Right lobe of liver (tissue), 4 donors: Measurements from ENCODE around the gene ATF7IP.

ENCODE experiments used
- POLR2A ChIP-seq: fragments of 450-650 bp; IDR thresholded peaks from one replicate; pipeline ENCODE4 v1.6.1; 2017; ENCODE audit warnings: antibody characterized with exemption, mild to moderate bottlenecking
- TF ChIP-seq, protein P1 (sequence below), 4 donors: fragments of 200-600 bp in 3 of 4; fragments of 450-650 bp in 1 of 4; IDR thresholded peaks; one replicate each; pipeline versions ENCODE4 v1.5.1 to v1.8.0; 2016 to 2022; ENCODE audit warnings: antibody characterized with exemption in 4 of 4, mild to moderate bottlenecking in 2 of 4
- donor health status: DM: no; HTN: no; CAD: no.
- donor health status: DM: no; HTN: no; CAD: no.
- donor health status: DM: no; HTN: yes; CAD: no.

- TF ChIP-seq, protein P1, sequence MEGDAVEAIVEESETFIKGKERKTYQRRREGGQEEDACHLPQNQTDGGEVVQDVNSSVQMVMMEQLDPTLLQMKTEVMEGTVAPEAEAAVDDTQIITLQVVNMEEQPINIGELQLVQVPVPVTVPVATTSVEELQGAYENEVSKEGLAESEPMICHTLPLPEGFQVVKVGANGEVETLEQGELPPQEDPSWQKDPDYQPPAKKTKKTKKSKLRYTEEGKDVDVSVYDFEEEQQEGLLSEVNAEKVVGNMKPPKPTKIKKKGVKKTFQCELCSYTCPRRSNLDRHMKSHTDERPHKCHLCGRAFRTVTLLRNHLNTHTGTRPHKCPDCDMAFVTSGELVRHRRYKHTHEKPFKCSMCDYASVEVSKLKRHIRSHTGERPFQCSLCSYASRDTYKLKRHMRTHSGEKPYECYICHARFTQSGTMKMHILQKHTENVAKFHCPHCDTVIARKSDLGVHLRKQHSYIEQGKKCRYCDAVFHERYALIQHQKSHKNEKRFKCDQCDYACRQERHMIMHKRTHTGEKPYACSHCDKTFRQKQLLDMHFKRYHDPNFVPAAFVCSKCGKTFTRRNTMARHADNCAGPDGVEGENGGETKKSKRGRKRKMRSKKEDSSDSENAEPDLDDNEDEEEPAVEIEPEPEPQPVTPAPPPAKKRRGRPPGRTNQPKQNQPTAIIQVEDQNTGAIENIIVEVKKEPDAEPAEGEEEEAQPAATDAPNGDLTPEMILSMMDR (IDR thresholded peaks at IDR 0.05) = no peak
- no peak for TF ChIP-seq POLR2A
Measured at GRCh38 chr12:14479004-14479403, 113.5 kb downstream of the ATF7IP start.
